Panc1 (cell line): ENCODE data around the gene LTB.

Experiments used
- POLR2AphosphoS5 ChIP-seq: IDR thresholded peaks from 2 replicates; pipeline ENCODE4 v1.6.1; 2012; ENCODE audit warnings: mild to moderate bottlenecking, low read depth, low read length, moderate library complexity
- SIN3A ChIP-seq: IDR thresholded peaks from 2 replicates; pipeline ENCODE4 v1.6.1; 2012; ENCODE audit warnings: low read depth, mild to moderate bottlenecking, low read length, moderate library complexity, borderline replicate concordance; ENCODE audit not compliant: insufficient read depth
- TCF7L2 ChIP-seq: IDR thresholded peaks from 2 replicates; pipeline ENCODE4 v1.6.1; 2011; ENCODE audit warnings: mild to moderate bottlenecking, low read depth, low read length, inconsistent platforms
- TF ChIP-seq, protein P1 (sequence below): fragments of 450-650 bp; IDR thresholded peaks from 2 replicates; pipeline ENCODE4 v1.5.1; 2017; ENCODE audit warnings: mild to moderate bottlenecking
- TF ChIP-seq, protein P2 (sequence below), 2 experiments: IDR thresholded peaks; 2 replicates each; pipeline ENCODE4 v1.6.1; 2011 to 2012; ENCODE audit warnings: low read depth in 2 of 2, control low read depth in 1 of 2, low read length in 1 of 2, mild to moderate bottlenecking in 1 of 2, moderate library complexity in 1 of 2; ENCODE audit not compliant: insufficient read depth in 1 of 2

DNA sequence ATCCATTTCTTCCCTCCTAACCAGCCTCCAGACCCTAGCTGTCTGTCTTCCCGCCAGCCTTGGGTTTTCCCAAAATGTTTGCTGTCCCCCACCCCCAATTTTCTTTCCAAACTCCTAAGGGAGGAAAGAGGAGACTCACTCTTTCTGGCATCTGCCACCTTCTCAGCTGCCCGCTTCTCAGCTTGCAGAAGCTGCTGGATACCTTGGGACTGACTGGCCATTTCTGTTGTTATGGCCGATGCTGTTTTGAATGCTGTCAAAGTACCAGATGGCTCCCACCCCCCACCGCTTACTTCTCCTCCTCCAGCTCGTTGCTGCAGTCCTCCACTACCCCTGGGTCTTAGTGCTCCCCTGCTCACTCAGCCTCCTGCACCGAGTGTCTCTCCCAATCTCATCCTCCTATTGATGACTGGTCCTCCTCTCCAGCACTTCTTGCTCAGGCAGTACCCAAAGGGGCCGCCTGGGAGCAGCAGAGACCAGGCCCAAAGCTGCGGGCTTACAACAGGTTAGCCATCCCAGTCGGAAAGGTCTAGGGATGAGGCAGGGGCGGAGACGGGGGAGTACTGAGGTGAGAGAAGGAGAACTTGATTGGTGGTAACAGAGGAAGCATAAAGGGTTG lies 35.8 kb downstream of the LTB start, which contains the start of gene ATP6V1G2:
- TF ChIP-seq, protein P1, sequence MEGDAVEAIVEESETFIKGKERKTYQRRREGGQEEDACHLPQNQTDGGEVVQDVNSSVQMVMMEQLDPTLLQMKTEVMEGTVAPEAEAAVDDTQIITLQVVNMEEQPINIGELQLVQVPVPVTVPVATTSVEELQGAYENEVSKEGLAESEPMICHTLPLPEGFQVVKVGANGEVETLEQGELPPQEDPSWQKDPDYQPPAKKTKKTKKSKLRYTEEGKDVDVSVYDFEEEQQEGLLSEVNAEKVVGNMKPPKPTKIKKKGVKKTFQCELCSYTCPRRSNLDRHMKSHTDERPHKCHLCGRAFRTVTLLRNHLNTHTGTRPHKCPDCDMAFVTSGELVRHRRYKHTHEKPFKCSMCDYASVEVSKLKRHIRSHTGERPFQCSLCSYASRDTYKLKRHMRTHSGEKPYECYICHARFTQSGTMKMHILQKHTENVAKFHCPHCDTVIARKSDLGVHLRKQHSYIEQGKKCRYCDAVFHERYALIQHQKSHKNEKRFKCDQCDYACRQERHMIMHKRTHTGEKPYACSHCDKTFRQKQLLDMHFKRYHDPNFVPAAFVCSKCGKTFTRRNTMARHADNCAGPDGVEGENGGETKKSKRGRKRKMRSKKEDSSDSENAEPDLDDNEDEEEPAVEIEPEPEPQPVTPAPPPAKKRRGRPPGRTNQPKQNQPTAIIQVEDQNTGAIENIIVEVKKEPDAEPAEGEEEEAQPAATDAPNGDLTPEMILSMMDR = peak; percentile 98
- TF ChIP-seq POLR2AphosphoS5 = no peak
- peak; percentile 68; the same call in 1 of the 2 replicates for TF ChIP-seq SIN3A
- TF ChIP-seq, protein P2, sequence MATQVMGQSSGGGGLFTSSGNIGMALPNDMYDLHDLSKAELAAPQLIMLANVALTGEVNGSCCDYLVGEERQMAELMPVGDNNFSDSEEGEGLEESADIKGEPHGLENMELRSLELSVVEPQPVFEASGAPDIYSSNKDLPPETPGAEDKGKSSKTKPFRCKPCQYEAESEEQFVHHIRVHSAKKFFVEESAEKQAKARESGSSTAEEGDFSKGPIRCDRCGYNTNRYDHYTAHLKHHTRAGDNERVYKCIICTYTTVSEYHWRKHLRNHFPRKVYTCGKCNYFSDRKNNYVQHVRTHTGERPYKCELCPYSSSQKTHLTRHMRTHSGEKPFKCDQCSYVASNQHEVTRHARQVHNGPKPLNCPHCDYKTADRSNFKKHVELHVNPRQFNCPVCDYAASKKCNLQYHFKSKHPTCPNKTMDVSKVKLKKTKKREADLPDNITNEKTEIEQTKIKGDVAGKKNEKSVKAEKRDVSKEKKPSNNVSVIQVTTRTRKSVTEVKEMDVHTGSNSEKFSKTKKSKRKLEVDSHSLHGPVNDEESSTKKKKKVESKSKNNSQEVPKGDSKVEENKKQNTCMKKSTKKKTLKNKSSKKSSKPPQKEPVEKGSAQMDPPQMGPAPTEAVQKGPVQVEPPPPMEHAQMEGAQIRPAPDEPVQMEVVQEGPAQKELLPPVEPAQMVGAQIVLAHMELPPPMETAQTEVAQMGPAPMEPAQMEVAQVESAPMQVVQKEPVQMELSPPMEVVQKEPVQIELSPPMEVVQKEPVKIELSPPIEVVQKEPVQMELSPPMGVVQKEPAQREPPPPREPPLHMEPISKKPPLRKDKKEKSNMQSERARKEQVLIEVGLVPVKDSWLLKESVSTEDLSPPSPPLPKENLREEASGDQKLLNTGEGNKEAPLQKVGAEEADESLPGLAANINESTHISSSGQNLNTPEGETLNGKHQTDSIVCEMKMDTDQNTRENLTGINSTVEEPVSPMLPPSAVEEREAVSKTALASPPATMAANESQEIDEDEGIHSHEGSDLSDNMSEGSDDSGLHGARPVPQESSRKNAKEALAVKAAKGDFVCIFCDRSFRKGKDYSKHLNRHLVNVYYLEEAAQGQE (IDR thresholded peaks at IDR 0.05; ENCODE audit: insufficient read depth in 1 of 2, low read depth in 2 of 2, low read length in 1 of 2) = no peak
- no peak for TF ChIP-seq TCF7L2
